GM12864 (cell line): Measurements from ENCODE around the gene SENP3.

Experiments
- DNase-seq: peaks from one replicate; pipeline ENCODE4 v3.0.0-alpha.2; 2011; ENCODE audit warnings: low read depth
- H3K4me3 ChIP-seq: 2 replicates; pipeline ENCODE4 v1.5.1; 2011; ENCODE audit warnings: mild to moderate bottlenecking, low read depth, low read length, control low read depth
- TF ChIP-seq, protein P1 (sequence below): IDR thresholded peaks from 2 replicates; pipeline ENCODE4 v1.5.1; 2011; ENCODE audit warnings: low read depth, mild to moderate bottlenecking, moderate library complexity, low read length, control low read depth, inconsistent platforms; ENCODE audit errors: missing control alignments

The SENP3 gene

DNA sequence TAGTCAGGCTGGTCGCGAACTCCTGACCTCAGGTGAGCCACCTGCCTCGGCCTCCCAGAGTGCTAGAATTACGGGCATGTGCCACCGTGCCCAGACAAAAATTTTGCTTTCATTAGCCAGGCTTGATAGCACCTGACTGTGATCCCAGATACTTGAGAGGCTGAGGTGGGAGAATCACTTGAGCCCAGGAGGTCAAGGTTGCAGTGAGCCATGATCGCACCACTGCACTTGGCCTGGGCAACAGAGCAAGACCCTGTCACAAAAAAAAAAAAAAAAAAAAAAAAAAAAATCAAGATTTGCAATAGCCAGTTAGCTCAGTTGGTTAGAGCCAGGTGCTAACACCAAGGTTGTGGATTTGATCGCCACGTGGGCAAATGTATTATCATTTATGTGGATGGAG is 59.1 kb downstream of the SENP3 start:
- DNase-seq: no peak
- TF ChIP-seq, protein P1, sequence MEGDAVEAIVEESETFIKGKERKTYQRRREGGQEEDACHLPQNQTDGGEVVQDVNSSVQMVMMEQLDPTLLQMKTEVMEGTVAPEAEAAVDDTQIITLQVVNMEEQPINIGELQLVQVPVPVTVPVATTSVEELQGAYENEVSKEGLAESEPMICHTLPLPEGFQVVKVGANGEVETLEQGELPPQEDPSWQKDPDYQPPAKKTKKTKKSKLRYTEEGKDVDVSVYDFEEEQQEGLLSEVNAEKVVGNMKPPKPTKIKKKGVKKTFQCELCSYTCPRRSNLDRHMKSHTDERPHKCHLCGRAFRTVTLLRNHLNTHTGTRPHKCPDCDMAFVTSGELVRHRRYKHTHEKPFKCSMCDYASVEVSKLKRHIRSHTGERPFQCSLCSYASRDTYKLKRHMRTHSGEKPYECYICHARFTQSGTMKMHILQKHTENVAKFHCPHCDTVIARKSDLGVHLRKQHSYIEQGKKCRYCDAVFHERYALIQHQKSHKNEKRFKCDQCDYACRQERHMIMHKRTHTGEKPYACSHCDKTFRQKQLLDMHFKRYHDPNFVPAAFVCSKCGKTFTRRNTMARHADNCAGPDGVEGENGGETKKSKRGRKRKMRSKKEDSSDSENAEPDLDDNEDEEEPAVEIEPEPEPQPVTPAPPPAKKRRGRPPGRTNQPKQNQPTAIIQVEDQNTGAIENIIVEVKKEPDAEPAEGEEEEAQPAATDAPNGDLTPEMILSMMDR: no peak
- no peak overlapping the region for H3K4me3 ChIP-seq
